ENCODE measurements around the gene ZFP92.
"Not testable (repeated sequence)": the region's sequence is repeated elsewhere in the genome, so short reads cannot be mapped to it uniquely, and the experiment has no call there.

The ZFP92 gene

DNA sequence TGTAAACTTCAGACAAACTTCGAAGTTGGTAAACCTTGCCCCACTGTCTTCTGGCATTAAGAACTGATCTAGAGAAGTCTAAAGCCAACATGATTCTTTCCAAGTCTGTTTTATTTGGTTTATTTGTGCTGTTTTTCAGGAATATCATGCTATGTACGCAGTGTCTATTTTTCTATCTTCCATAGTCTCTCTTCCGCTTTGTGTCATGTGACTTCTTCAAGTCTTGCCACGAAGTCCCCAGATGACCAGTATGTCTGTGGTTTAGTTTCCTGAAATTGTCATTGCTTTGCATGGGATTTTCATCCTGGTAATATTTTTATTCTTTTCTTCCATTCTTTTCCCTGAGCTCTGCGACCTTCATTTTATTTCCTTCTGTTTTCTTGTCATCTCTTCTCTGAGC is 25.2 kb upstream of the ZFP92 start:
- DNase-seq (ENCODE audit: low read depth) = no peak

DNA sequence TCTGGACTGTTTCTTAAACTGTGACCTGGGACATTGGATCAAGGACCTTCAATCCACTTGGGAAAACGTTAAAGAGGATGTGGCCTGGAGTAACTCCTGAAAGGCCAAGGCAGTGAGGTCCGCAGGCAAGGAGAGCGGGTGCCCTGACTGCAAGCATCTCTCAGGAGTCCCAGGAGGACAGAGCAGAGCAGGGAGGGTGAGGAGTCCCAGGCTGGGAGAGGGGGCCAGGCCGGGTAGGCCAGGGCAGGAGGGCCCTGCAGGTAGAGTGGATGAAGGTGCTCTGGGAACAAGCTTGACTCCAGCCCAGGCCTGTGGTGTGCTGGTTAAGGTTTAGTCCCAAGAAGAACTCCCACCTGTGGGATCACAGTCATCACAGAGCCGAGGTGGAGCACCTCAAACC is 23.9 kb upstream of the ZFP92 start:
- no peak for DNase-seq (ENCODE audit: low read depth)

DNA sequence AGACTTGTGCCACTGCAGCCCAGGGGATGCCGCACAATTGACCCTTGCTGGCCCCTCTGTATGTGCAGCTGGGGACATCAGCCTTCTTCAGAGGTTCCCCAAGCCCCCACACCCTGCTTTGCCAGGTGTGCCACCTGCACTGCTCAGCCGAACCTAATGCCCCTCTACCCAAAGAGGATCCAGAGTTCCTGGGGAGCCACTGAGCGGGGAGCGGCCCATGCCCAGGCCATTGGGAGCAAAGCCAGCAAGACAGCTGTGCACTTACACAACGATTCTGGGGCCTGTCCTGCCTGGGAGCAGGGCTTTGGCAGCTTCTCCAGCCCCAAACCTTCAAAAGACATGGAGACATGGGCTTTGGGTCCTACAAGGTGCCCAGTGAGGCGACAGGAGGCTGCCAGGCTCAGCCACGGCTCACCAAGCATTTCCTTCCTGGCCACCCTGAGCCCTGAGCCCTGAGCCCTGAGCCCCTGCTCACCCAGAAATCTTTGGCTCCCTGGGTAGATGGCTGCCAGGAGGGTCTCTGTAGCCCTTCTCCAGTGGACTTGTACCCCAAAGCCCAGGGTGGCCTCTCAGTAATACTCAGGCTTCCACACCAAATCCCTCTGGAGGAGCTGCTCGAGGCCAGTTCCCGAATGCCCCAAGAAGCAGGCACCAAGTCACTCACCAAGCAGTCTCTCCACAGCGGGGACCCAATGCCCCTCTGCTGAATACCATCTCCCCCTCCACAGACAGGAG is 23.1 kb upstream of the ZFP92 start:
- no peak for DNase-seq (ENCODE audit: low read depth)

DNA sequence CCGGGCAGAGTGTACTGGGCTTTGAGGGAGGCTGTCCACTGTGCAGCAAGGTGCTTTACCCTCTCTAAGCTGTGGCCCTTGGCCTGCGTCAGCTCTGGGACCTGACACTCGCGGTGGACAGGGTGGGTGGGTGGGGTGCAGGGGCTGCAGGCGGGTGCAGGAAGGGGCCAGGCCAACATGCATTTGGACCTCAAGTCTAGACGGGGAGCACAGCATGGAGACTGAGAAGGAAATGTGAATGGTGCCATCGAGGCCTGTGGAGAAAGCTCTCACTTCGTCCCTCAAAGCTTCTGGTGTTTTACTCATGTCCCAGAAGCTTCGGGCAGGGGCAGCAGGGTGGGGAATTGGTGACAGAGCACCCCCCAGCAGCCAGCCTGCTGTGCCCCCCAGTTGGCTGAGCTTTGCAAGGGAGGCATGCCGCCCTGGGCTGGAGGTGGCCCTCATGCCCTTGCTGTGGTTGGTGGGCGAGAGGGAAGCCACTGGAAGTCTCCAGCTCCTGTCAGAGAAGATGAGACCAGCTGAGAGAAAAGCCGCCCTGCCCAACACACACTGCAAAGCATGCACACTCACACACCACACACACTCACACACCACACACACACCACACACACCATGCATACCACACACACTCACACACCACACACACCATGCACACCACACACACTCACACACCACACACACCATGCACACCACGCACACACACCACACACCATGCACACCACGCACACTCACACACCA is 22.4 kb upstream of the ZFP92 start:
- DNase-seq (ENCODE audit: low read depth) = no peak

DNA sequence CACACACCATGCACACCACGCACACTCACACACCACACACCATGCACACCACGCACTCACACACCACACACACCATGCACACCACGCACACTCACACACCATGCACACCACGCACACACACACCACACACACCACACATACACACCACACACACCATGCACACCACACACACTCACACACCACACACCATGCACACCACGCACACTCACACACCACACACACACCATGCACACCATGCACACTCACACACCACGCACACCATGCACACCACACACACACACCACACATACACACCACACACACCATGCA is 21.9 kb upstream of the ZFP92 start:
- DNase-seq (ENCODE audit: low read depth) = not testable (repeated sequence)

DNA sequence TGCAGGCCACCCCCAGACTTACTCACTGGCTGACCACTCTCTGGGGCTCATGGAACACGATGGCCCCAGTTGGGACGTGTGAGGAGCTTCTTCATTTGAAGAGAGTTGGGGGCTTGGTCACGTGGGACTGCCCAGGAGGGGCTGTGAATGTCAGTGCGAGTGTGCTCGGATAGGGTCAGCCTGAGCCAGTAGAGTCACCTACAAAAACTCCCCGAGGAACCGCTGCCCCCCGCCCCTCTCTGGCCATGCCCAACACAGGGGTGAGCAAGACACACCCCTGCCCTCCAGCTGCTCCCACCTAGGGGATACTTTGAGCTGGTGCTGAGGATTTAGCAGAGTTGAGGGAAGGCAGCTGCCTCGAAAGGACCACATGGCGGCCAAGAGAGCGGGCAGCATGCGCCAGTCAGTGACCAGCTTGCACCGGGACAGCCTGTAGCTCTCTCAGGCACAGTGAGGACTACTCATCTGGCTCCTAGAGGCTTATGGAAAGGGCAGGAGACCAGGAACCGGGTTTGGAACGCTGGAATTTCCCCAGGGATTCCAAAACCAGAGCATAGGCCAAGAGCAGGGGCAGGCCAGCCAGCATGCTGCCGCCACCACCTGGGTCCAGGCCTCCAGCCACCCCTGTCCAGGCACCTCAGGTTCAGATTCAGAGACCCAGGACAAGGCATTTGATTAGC is 18.5 kb upstream of the ZFP92 start:
- no peak for DNase-seq (ENCODE audit: low read depth)

DNA sequence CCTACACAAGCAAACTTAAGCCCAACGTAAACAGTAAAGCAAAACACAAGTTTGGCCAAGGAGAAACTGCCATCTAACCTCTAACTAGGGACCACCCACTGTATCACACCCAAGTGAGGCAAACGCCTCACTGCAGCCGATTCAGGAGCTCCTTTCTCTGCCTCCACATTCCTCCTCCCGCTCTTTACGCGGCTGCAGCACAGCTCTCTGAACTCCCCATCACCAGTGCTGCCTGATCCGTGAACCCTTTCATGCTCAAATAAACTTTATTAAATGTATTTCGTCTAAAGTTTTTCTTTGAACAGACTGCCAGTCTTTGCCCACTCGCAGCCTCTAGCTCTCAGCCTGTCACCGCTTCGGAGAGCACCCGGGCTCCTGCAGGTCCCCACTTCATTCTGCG is 16.7 kb upstream of the ZFP92 start:
- DNase-seq (ENCODE audit: low read depth) = no peak

DNA sequence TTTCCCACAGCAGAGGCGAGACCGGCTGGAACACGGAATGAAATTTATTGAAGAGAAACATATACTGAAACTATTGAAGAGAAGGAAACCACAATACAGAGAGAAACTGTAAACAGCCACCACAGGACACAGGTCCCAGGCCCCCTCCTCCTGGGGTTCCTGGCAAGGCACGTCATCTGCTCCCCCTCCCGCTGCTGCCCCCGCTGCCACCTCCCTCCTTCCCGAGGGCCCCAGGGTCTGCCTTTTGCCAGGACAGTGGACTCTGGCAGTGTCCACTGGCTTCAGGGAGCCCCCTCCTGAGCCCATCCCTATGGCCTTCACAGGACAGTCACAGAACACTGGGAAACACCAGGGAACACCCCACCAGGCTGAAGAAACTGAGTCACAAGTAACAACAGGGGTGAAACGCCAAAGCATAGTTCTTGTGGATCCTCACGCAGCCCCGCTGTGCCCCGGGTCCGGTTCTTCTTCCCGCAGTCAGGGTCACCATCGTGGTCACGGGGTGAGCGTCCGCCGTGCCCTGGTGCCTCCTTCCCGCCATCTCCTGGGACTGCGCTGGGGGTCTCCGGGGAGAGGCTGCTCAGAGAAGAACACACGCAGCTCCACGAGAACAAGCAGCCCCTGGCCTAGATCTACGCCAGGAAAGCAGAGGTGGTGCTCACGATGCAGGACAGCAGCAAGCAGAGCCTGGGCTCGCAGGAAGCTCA is 15.5 kb upstream of the ZFP92 start:
- DNase-seq (ENCODE audit: low read depth) = no peak

DNA sequence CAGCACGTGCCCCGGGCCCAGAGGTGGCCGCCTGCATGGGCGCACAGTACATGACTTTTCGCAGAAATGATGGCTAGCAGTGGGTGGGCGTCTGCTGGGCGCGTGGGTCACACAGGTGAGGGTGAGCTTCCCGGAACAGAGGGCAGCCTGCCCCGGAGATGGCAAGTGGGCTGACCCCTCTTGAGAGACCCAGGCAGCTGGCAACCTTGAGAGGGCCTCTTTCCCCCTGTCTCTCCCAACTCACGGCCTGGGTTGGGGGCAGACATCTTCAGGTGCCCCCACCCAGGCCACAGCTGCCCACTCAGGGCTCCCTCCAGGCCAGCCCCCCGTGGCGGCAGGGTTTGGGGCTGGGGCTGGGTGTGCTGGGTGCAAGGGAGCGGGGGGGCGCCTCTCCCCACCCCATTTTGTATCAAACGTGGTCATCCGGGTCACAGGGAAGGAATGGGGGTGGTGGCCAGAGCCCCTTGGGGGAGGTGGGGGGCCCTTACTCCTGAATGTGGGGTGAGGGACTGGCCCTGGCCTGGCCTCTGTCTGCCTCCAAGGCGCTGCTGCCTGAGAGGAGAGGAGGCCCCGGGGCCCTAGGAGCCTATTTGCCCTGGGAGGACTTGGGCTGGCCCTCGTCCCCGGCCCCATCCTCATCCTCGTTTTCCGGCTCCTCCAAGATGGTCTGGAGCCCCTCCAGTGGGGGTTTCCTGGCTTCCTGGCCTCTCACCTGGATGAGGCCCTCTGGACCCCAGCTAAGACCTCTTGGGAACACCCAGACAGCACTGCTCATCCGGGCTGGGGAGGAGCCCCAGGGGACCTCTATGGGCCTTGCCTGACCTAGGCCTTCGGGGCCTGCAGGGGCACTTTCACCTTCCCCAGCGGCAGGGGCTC is 14.7 kb upstream of the ZFP92 start:
- no peak for DNase-seq (ENCODE audit: low read depth)

DNA sequence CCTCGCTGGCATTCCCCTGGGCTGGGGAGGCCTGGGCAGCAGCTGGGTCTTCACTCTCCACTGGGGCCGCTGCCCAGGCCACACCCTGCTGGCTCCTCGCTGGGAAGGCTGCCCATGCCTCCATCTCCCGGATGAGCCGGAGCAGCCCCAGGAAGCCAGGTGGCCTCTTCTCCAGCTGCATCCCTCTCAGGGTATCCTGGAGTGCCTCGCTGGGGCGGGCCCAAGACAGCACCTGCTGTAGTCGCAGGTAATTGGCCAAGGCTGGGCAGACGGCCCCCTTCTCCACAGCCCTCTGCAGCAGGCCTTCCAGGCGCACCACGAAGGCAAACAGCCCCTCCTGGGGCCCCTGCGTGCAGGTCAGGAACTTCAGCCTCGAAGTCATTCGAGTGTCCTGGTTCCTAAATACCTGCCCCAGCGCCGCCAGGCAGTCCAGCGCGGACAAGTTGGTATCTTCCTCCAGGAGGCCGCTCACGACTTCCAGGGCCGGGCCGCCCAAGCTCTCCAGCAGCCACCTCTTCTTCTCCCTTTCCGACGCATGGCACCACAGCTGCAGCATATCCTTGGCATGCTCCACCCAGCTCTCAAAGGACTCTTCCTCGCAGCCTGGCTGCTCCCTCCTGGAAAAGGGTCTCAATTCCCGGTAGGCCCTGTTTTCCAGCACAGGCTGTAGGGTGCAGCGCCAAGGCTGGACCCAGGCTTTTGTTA is 13.9 kb upstream of the ZFP92 start:
- DNase-seq (ENCODE audit: low read depth) = no peak

DNA sequence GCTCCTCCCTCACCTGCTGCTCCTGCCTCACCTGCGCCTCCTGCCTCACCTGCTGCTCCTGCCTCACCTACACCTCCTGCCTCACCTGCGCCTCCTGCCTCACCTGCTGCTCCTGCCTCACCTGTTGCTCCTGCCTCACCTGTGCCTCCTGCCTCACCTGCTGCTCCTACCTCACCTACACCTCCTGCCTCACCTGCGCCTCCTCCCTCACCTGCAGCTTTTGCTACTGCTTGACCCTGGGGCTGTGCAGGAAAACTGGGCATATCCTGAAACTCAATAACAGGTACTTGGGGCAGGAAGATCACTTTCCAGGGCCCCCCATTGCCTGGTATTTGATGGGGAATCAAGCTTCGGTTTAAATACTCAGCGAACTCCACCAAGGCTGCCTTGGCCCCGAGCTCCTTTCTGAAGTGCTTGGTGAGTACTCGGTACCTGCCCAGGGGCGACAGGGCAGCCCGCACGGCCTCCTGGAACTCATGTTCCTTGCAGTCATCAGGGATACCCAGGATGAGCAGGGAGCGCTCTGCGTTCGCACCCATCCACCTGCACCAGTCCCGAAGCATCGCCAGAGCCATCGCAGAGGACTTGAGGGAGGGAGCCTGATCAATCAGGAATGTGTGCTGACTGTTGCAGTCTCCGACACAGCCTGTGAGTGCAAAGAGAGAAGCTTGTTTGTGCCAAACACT is 12.9 kb upstream of the ZFP92 start:
- DNase-seq (ENCODE audit: low read depth) = no peak

DNA sequence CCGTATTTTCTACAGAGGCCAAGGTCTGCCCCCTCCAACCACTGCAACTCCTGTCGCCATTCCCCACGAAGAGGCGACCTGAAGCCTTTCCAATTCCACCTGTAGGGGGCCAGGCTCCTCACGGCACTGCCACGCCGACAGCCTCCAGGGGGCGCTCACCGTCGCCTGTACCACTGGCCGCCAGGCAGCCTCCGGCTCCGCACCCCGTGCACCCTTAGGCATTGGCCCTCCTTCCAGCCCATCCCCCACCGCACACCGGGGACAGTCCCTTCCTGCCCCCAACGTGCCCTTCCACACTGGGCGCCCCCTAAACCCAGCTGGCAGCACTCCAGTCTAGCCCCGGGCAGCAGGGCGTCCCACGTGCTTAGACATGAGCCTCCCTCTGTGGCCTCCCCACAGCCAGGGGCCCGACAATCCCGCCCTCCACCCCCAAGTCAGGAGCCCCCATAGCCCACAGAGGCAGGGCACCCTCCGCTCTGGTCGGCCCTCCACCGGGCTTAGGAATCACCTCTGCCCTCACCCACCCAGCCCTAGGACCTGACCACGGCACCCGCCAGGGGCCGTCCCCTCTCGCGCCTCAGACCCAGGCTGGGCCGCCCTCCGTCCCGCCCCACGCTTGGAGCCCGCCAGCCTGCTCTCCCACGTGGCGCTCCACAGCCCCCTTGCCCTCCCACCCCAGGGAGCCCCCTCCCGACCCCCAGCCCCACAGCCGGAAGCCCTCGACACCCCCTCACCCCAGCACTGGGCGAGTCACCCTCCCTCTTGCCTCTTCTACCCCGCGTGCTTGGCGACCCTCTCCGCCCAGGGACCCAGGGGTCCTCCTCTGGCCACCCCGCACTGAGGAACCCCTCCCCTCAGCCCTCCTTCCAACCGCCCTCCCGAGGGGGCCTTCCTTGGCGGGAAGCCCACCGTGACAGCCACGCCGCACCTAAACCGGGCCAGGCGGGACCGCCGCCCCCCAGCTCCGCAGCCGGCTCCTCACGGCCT is 10.8 kb upstream of the ZFP92 start:
- no peak for DNase-seq (ENCODE audit: low read depth)

DNA sequence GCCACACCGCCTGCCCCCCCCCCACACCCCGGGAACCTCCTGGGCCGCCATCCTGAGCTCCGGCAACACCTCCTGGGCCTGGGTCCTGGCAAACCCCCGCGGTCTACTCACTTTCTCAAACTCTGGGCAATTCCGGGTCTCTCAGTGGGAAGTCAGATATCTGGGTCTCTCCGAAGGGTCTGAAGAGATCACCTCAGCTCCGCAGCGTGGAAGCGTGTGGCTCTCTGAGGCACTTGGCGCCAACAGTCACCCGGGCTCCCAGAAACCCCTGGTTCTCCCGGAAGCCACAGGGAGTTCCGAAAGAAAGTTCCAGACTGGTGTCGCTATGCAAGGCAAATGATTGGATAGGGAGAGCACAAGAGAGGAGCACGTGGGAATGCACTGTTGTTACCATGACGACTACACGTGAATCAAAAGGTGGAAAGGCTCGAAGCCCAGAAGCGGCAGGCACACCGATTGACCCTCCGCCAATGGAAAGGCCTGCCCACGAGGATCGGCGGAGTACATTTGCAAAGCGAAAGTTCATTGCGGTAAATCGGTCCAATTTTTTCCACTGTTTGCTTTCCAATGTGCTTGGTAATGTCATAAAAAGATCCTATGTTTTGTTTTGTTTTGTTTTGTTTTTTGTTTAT is 10.0 kb upstream of the ZFP92 start, which contains the start of gene PNMA6E:
PNMA6E (minus strand) TSS at position 218 of the 632 bp plus-strand sequence. CDS start 2,501 bp downstream, outside the sequence.
- no peak for DNase-seq (ENCODE audit: low read depth)

DNA sequence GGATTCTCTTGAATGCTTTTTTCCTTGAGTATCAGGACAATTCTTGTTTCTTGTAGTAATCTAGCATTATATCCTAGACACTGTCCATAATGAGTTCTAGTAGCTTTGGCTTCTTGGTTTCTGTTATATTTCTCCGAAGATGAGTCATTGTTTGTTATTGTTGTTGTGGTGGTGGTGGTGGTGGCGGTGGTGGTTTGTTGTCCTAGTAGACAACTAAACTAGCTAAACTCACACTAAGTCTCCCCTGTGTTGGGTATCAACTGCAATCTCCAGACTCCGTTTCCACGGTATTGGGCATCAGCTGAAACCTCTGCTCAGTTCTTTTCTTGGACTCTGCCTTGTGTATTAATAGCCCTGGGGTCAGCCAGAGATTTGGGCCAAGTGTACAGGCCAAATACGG is 6.9 kb upstream of the ZFP92 start:
- not testable (repeated sequence) for DNase-seq (ENCODE audit: low read depth)

DNA sequence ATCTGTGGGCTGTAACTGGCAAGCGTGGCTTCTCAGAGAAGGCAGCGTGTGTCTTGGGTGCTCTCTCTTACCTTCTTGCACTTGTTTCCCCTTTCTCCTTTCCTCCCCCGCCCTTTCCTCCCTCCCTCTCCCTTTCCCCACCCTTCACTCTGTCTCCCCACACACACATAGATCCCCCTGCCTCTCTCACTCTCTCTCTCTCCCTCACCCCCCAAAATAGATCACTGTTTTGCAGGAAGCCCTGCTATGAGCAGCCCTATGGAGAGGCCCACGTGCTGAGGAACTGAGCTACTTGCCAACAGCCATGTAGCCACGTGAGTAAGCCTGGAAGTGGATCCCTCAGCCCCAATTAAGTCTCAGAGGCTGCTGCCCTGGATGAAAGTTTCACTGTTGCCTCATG is 5.8 kb upstream of the ZFP92 start:
- DNase-seq (ENCODE audit: low read depth) = no peak

DNA sequence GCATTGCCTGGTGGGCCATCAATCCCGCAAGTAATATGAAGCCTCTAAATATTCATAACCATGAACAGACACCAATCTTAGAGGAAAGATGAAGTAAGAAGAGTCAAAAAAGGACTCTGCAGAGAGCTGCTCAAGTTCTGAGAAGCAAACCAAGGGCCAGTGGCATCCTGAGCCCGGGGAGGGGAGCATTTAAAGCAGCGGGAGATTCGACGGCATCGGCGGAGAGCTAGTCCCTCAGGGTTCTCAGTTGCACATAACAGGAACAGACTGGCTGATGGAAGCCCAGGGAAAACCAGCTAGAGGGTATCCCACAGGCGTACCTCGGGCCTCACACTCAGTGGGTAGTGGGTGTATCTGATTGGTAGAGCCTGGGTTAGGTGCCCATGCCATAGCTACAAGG is 5.3 kb upstream of the ZFP92 start:
- no peak for DNase-seq (ENCODE audit: low read depth)

DNA sequence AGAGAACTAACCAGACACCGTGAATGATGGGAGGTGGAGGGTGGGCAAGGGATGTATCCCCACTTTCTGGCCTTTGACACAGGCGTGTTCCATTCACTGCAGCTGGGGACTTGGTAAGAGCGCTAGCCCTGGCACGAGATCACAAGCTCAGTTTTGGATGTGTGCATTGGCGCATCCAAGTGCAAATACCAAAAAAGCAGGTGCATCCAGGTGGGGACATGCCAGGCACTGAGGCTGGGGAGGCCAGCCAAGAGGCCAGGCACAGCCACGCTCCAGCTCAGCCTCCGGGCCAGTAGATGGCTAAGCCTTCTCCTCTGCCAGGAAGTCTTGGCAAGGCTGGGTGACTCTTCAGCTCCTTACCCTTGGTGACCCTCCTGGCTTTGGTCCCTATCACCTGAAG is 4.4 kb upstream of the ZFP92 start:
- DNase-seq (ENCODE audit: low read depth) = no peak

DNA sequence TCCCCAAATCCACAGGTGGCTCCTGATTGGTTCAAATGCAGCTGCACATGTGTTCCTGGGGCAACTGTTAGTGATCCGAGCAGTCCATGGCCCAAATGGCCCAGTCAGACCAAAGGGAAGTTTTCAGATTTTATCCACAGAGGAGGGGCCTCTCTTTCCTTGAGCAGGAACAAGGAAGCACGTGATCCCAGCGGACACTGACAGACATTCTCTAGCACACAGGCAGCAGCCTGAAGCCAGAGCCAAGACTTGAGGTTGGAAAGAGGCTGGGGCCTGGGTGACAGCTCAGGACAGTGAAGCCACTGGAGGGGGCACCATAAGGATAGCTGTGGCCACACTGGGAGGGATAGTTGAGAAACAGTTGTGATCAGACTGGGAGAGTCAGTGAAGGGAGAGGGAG is 3.5 kb upstream of the ZFP92 start:
- no peak for DNase-seq (ENCODE audit: low read depth)
